Fibroblast of gingiva (primary cell): ENCODE measurements around the gene NADK2.
A peak's percentile ranks its signal among the peaks of the same experiment; 100 is the strongest.

ENCODE experiments used
- DNase-seq: peaks from one replicate; pipeline ENCODE4 v3.0.0-alpha.2; 2011; ENCODE audit warnings: low read depth

NADK2 gene

DNA sequence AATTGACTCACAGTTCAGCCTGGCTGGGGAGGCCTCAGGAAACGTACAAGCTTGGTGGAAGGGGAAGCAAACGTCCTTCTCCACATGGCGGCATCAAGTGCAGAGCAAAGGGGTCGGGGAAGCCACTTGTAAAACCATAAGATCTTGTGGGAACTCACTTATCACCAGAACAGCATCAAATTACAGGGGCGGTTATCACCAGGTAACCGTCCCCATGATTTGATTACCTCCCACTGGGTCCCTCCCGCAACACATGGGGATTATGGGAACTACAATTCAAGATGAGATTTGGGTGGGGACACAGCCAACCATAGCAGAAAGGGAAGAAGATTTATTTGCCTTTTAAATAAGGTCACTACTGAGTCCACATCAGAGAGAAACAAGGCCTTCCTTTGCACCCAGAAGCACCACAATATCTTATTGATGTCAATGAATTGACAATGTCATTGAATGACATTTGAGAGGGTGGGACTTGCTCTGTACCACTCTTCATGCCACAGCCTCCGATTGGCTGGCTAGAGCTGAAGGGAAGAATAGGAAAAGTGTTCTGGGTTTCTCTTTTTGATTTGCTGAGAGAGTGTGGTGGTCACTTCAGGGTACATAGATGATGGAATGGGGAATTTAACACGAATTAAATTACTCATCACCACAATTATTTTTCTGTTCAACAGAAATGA, 78.8 kb downstream of the NADK2 start:
- no peak for DNase-seq

GRCh38 chr5:36161361-36161760, 80.4 kb downstream of the NADK2 start:
- no peak for DNase-seq

GRCh38 chr5:36160617-36161016, 81.1 kb downstream of the NADK2 start:
- no peak for DNase-seq

- no peak for DNase-seq
Measured at GRCh38 chr5:36158144-36158543, 83.6 kb downstream of the NADK2 start.

DNA sequence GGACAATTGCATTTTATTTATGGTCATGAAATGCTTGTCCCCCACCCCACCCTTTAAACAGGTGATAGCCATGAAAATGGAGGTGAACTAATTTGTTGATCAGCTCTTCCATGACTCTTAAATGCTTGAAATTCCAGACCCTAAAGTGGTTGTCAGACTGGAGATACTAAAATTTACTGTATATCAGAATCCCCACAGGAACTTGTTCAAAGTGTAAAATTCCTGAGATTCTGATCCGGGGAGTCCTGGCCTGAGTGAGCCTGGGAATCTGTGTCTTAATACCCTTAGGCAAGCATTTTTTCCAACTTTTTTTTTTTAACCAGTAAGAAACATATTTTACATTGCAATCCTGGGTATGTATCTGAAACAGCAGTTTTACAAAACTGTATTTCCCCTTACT, 85.1 kb downstream of the NADK2 start:
- DNase-seq = peak; percentile 26

GRCh38 chr5:36156121-36156601, 85.6 kb downstream of the NADK2 start:
- DNase-seq = no peak

DNA sequence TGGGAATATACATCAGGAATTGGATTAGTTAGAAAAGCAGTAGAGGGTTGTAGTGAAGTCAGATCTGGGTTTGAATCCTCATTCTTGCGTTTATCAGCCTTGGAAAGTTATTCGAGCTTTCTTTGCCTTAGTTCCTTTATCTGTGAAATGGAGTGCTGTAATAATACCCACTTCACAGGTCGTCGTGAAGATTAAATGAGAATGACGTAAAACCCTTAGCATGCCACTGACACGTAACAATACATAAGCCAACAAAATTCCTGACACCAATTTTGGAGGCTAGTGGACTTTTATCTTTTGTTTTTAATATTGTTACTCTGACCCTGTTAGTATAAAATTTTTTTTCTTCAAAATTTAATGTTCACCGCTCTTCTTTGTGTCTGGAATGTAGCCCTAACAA, 86.4 kb downstream of the NADK2 start:
- DNase-seq = no peak

- no peak for DNase-seq
Measured at GRCh38 chr5:36153726-36154125, 88.0 kb downstream of the NADK2 start.

DNA sequence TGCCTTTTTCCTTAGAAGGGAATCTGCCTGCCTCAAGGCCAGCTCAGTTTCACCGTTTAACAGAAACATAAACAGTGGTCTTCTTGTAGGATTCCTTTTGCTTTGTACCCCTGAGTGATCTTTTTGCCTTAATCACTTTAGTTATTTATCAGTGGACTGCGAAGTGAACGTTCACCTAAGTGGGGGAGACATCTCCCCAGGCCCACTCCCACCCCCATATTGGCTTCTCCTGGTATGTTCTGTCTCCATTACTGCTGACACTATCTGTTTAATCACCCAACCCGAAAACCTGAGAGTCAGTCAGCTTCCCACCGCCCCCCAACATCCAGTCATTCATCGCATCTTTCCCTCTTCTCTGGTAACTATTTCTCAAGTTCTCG, 88.4 kb downstream of the NADK2 start:
- no peak for DNase-seq

DNA sequence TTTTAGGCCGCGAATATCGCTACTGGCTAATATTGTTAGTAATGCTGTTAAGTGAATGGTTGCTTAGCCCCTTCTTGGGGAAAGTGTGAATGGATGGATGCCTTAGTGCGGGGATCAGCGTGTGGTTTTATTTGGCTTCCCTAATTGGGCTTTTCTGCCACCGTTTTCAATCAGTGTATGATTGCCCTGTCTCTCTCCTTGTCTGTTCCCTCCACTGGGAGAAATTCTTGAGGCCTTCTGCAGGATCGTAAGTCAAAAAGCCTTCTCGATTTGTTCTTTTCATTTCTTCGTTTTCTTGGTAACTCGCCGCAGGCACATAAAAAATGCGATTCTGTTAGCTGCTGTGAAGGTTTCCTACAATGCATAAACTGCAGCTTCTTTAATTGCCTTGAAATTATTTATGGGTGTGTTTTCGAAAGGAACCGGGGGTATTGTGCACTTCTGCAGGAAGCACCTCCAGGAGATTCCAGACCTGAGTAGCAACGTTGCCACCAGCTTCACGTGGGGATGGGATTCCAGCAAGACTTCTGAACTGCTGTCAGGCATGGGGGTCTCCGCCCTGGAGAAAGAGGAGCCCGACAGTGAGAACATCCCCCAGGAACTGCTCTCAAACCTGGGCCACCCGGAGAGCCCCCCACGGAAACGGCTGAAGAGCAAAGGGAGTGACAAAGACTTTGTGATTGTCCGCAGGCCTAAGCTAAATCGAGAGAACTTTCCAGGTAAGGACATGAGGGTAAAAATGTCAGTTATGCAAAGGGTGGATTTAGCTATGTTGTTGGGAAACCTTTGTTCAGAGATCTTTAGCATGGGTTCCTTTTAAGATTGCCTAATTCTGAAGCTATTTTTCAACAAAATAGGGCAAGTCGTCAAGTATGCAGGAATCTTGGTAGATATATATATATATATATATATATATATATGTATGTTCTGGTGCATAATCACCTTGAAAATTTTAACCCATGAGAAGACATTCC, 89.1 kb downstream of the NADK2 start:
- peak; percentile 7 for DNase-seq

DNA sequence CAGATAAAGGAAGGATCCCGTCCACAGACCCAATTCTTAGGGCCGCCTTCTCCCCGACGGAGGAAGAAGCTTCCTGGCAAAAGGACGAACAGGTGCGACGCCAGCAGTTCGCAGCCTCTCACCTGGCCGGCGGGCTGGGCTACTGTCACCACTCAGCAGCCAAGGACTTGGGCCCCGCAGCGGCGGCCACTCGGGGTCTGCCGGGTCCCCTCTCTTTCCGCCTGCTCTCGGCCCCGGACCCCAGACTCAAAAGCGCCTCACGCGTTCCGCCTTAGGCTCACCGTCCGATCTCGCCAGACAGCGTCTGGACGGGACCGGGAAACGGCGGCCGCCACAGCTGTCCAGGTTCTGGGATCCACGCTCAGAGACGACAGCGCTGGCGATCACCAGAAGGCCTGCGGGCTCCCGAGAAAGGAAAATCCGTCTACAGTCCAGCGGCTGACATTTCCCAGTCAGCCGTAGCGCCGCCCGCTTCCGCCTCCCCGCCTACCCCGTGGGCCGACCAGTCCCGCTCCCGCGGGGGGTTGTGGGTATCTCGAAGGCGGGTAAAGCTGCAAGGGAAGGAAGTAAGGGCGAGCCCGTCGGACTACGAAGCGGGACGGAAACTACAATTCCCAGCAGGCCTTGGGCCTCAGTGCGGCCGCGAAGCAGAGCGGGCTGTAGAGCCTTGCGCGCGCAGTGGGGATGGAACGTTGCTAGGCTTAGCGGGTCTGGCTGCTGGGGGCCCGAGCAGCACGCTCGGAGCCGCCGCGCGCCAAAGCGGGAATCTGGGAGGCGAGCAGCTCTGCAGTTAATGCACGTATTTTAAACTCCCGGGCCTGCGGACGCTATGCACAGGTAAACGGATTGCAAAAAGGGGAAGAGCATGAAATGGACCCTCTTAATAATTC, 90.0 kb downstream of the NADK2 start, which contains the start of the genes LMBRD2 and SKP2:
TSS of gene LMBRD2 (minus strand) at position 454 of the 890 bp plus-strand sequence. CDS start 8,538 bp downstream, outside the sequence.
TSS of gene SKP2 (plus strand) at position 678 of the 890 bp plus-strand sequence. CDS start at position 830, 152 bp downstream.
- peak; percentile 97 for DNase-seq

- peak; percentile 48 for DNase-seq
Measured at GRCh38 chr5:36150676-36151433, 90.9 kb downstream of the NADK2 start.

- DNase-seq = no peak
Measured at GRCh38 chr5:36147681-36148080, 94.0 kb downstream of the NADK2 start.

DNA sequence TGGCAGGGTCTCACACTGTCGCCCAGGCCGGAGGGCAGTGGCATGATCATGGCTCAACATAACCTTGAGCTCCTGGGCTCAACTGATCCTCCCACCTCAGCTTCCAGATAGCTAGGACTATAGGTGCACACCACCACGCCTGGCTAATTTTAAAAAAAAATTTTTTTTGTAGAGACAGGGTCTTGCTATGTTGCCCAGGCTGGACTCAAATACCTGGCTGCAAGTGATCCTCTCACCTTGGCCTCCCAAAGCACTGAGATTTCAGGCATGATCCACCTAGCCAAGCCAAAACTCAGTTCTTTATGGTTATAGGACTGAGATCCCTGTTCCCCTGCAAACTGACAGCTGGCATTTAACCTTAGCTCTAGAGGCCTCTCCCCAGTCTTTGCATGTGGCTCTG, 95.3 kb downstream of the NADK2 start:
- no peak for DNase-seq

DNA sequence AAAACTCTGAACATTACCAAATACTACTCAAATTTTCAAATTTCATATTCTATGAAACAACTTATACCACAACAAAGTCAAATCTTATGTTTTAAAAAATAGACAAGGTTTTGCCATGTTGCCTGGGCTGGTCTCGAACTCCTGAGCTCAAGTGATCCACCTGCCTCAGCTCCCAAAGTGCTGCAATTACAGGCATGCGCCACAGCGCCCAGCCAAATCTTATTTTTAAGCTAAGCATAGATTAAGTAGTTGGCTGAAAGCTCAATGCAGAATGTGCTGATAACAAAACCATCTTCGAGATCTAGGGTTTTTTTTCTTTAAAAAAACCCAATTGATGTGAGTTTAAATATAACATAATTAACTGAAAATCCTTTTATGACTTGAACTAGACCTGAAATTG, 96.4 kb downstream of the NADK2 start:
- DNase-seq = no peak
